K562 (cell line): ENCODE data around the gene GALNT12. TPM values are rescaled to one million over a fixed set of nuclear protein-coding genes. Genes with fewer than 3 reads are reported as not detected.
A peak's percentile ranks its signal among the peaks of the same experiment; 100 is the strongest.

Experiments used
- CBFB ChIP-seq: sonication (generic); formaldehyde crosslinking; IDR thresholded peaks from 2 replicates; pipeline ENCODE4 v1.4.0; 2020; ENCODE audit warnings: mild to moderate bottlenecking, missing genetic modification reagents
- DPF2 ChIP-seq: fragments of 450-650 bp; IDR thresholded peaks from 2 replicates; pipeline ENCODE4 v1.6.1; 2016
- E2F3 ChIP-seq: fragments of 250-450 bp; sonication (Bioruptor Pico); IDR thresholded peaks from 2 replicates; pipeline ENCODE4 v1.4.0; 2020; ENCODE audit warnings: mild to moderate bottlenecking
- ELK1 ChIP-seq: sonication (generic); formaldehyde crosslinking; IDR thresholded peaks from 2 replicates; pipeline ENCODE4 v1.8.1; 2022; ENCODE audit warnings: missing genetic modification reagents
- FOXJ2 ChIP-seq: fragments of 200-800 bp; sonication (Bioruptor generic); IDR thresholded peaks from 2 replicates; pipeline ENCODE4 v1.6.1; 2016; ENCODE audit warnings: missing genetic modification characterization, missing compliant biosample characterization
- HDAC6 ChIP-seq: IDR thresholded peaks from 2 replicates; pipeline ENCODE4 v1.6.1; 2012; ENCODE audit warnings: low read depth, mild to moderate bottlenecking, control low read depth, inconsistent platforms, low read length, moderate library complexity
- HMG20A ChIP-seq: fragments of 450-650 bp; formaldehyde crosslinking; conservative IDR thresholded peaks from 2 replicates; pipeline ENCODE4 v1.4.0; 2020; ENCODE audit warnings: mild to moderate bottlenecking, mixed read lengths
- MAFG ChIP-seq: fragments of 450-650 bp; conservative IDR thresholded peaks from 2 replicates; pipeline ENCODE4 v1.6.1; 2016; ENCODE audit warnings: missing genetic modification characterization, missing compliant biosample characterization
- MCM5 ChIP-seq: fragments of 450-650 bp; IDR thresholded peaks from 2 replicates; pipeline ENCODE4 v1.6.1; 2016; ENCODE audit warnings: low read depth
- RERE ChIP-seq: sonication (generic); formaldehyde crosslinking; IDR thresholded peaks from 2 replicates; pipeline ENCODE4 v1.8.0; 2023; ENCODE audit warnings: missing genetic modification reagents, mild to moderate bottlenecking, borderline replicate concordance
- RFX5 ChIP-seq: IDR thresholded peaks from 2 replicates; pipeline ENCODE4 v1.6.1; 2011; ENCODE audit warnings: low read depth, mild to moderate bottlenecking, improper control_type of control experiment, low read length
- RNF219 ChIP-seq: fragments of 250-450 bp; sonication (Bioruptor Pico); IDR thresholded peaks from 2 replicates; pipeline ENCODE4 v1.5.0; 2022; ENCODE audit warnings: mild to moderate bottlenecking
- SIX5 ChIP-seq, 2 experiments: IDR thresholded peaks; 2 replicates each; pipeline ENCODE4 v1.6.1; 2011; ENCODE audit warnings: low read length in 2 of 2, borderline replicate concordance in 1 of 2, low read depth in 1 of 2, mild to moderate bottlenecking in 1 of 2, moderate library complexity in 1 of 2; ENCODE audit not compliant: insufficient read depth in 1 of 2
- TAF1 ChIP-seq: IDR thresholded peaks from 2 replicates; pipeline ENCODE4 v1.6.1; 2011; ENCODE audit warnings: mild to moderate bottlenecking, low read length, moderate library complexity; ENCODE audit not compliant: insufficient read depth, control insufficient read depth, severe bottlenecking; ENCODE audit errors: extremely low read depth
- TCF15 ChIP-seq: fragments of 250-450 bp; sonication (Bioruptor Pico); IDR thresholded peaks from 2 replicates; pipeline ENCODE4 v1.8.0; 2022; ENCODE audit warnings: moderate library complexity, mild to moderate bottlenecking, inconsistent platforms
- ZKSCAN3 ChIP-seq: fragments of 250-450 bp; sonication (Bioruptor Pico); IDR thresholded peaks from 2 replicates; pipeline ENCODE4 v1.4.0; 2020
- ZNF699 ChIP-seq: fragments of 250-450 bp; sonication (Bioruptor Pico); IDR thresholded peaks from 2 replicates; pipeline ENCODE4 v1.8.0; 2021; ENCODE audit warnings: mild to moderate bottlenecking, moderate library complexity; ENCODE audit not compliant: insufficient replicate concordance
- polyA plus RNA-seq, 8 experiments: library from polyadenylated mRNA; depleted of rRNA in 4 of 8; stranded (reverse) in 5 of 8; unstranded in 3 of 8; fragments of >200 nt; fragmentation: Nextera tagmentation in 2 of 8; fragmentation: Illumina TruSeq in 1 of 8; extraction: Ambion mirVana in 2 of 8; extraction: Trizol in 1 of 8; gene quantifications; 2 replicates each; pipeline versions ENCODE4 v1.2.1 to v1.2.3, GENCODE V29; 2011 to 2014; ENCODE audit warnings: inconsistent platforms in 1 of 8, missing spikeins in 1 of 8
- total RNA-seq, 7 experiments: library from RNA; depleted of rRNA in 6 of 7; stranded (reverse); fragments of >200 nt in 6 of 7; fragmentation: Illumina TruSeq in 2 of 7; extraction: Trizol in 2 of 7; gene quantifications; 2 replicates each; pipeline versions ENCODE4 v1.2.1 to v1.2.3, GENCODE V29; 2011 to 2021; ENCODE audit warnings: low replicate concordance in 1 of 7
- TF ChIP-seq, protein P1 (sequence below): fragments of 250-450 bp; sonication (Bioruptor Pico); IDR thresholded peaks from 2 replicates; pipeline ENCODE4 v1.5.0; 2021

Gene GALNT12
- total and polyA plus RNA-seq, 9 of the 15 experiments (the other 6 are each of a cell fraction or from before 2014, with no cell fraction given) = 29.7 to 82.9 (median 44.2) TPM

GRCh38 chr9:98790842-98791607 is 16.4 kb upstream of the GALNT12 start (continued):
- TF ChIP-seq RERE (CRISPR knock-in tag) = no peak
- TF ChIP-seq, protein P1, sequence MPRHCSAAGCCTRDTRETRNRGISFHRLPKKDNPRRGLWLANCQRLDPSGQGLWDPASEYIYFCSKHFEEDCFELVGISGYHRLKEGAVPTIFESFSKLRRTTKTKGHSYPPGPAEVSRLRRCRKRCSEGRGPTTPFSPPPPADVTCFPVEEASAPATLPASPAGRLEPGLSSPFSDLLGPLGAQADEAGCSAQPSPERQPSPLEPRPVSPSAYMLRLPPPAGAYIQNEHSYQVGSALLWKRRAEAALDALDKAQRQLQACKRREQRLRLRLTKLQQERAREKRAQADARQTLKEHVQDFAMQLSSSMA = no peak
- TF ChIP-seq RNF219 = no peak
- TF ChIP-seq FOXJ2 (tag) = no peak
- no peak for TF ChIP-seq ZNF699 (CRISPR knock-in tag)
- peak; percentile 62 for TF ChIP-seq DPF2
- TF ChIP-seq SIX5 (IDR thresholded peaks at IDR 0.05; ENCODE audit: borderline replicate concordance in 1 of 2, insufficient read depth in 1 of 2, low read depth in 1 of 2, low read length in 2 of 2) = no peak
- no peak for TF ChIP-seq RFX5
- no peak for TF ChIP-seq HMG20A (CRISPR knock-in tag)
- peak; percentile 99 for TF ChIP-seq CBFB (CRISPR knock-in tag)
- no peak for TF ChIP-seq E2F3
- no peak for TF ChIP-seq MCM5
- no peak for TF ChIP-seq MAFG
- TF ChIP-seq ZKSCAN3 (CRISPR knock-in tag) = no peak
- no peak for TF ChIP-seq TCF15
- no peak for TF ChIP-seq ELK1
- no peak for TF ChIP-seq HDAC6
- TF ChIP-seq TAF1 = no peak
